Body of pancreas (tissue), 4 donors: ENCODE data around the gene AIFM2.

Experiments used
- CTCF ChIP-seq, 7 experiments: fragments of 450-650 bp in 4 of 7; fragments of 200-600 bp in 3 of 7; sonication (generic) in 3 of 7; IDR thresholded peaks; one replicate each; pipeline ENCODE4 v1.5.1; 2016 to 2019; ENCODE audit warnings: antibody characterized with exemption in 7 of 7
- POLR2A ChIP-seq, 3 donors: fragments of 450-650 bp; IDR thresholded peaks; one replicate each; pipeline ENCODE4 v1.6.1; 2016; ENCODE audit warnings: antibody characterized with exemption in 3 of 3, mild to moderate bottlenecking in 2 of 3

GRCh38 chr10:70117646-70118045, 15.0 kb downstream of the AIFM2 start:
- TF ChIP-seq CTCF (IDR thresholded peaks at IDR 0.05) (no peak), POLR2A (IDR thresholded peaks at IDR 0.05) (no peak)
